Measurements from ENCODE around the gene MED7. TPM values are rescaled to one million over a fixed set of nuclear protein-coding genes. Genes with fewer than 3 reads are reported as not detected.

MED7 gene
- total RNA-seq, 1 donor from 2014 or later = 9.6 TPM

GRCh38 chr5:157113002-157113401 lies 29.7 kb downstream of the MED7 start:
- H2AFZ ChIP-seq (ENCODE audit: low read depth, low read length) = no peak overlapping the region
- no peak for TF ChIP-seq EZH2 (IDR thresholded peaks at IDR 0.05; ENCODE audit: insufficient read depth, low read length)
- no peak for TF ChIP-seq CTCF (IDR thresholded peaks at IDR 0.05; ENCODE audit: insufficient read depth, low read depth, low read length)
- no peaks in the 10 kb centered on the region for H3K27me3 Mint-ChIP-seq (ENCODE audit: low read depth, unreplicated experiment)
- no peaks in the 10 kb centered on the region for H3K4me1 ChIP-seq (ENCODE audit: insufficient read depth, low read length)
- no peaks in the 10 kb centered on the region for H4K20me1 ChIP-seq (ENCODE audit: insufficient read depth, low read length)
- no peaks in the 10 kb centered on the region for H3K9me3 ChIP-seq (ENCODE audit: insufficient read depth, low read depth, low read length)
- H3K27ac ChIP-seq (ENCODE audit: low read depth, low read length) = no peak overlapping the region
- H3K9ac ChIP-seq (ENCODE audit: low read length) = no peak overlapping the region
- no peaks in the 10 kb centered on the region for H3K36me3 ChIP-seq (ENCODE audit: insufficient read depth, low read length)
- H3K4me3 ChIP-seq (ENCODE audit: insufficient read depth, low read depth, low read length) = no peak overlapping the region
- no peak for FAIRE-seq
- H3K27ac Mint-ChIP-seq (ENCODE audit: unreplicated experiment) = no peak overlapping the region
- no peaks in the 10 kb centered on the region for H3K36me3 Mint-ChIP-seq (ENCODE audit: low read depth, unreplicated experiment)
- no peak for DNase-seq (ENCODE audit: low read depth)
- H3K4me3 Mint-ChIP-seq (ENCODE audit: unreplicated experiment) = no peak overlapping the region
- no peaks in the 10 kb centered on the region for H3K79me2 ChIP-seq (ENCODE audit: insufficient read depth, low read length)
- no peaks in the 10 kb centered on the region for H3K27me3 ChIP-seq (ENCODE audit: insufficient read depth, low read length)
- H3K4me1 Mint-ChIP-seq (ENCODE audit: low read depth, unreplicated experiment) = peaks cover 25% of the 10 kb centered on the region
- H3K9me3 Mint-ChIP-seq (ENCODE audit: unreplicated experiment) = no peaks in the 10 kb centered on the region
- no peak overlapping the region for H3K4me2 ChIP-seq (ENCODE audit: low read length)

- TF ChIP-seq EZH2 (IDR thresholded peaks at IDR 0.05; ENCODE audit: insufficient read depth, low read length) (no peak), CTCF (IDR thresholded peaks at IDR 0.05; ENCODE audit: insufficient read depth, low read depth, low read length) (no peak)
- H3K9me3 Mint-ChIP-seq (ENCODE audit: unreplicated experiment) = no peaks in the 10 kb centered on the region
Measured at GRCh38 chr5:157109744-157110143, 32.9 kb downstream of the MED7 start.

GRCh38 chr5:157108976-157109375 lies 33.7 kb downstream of the MED7 start, which contains the start of gene HAVCR2:
Gene HAVCR2 (minus strand): TSS chr5:157109044. CDS start chr5:157108983, 61 bp downstream.
- H3K27ac ChIP-seq (ENCODE audit: low read depth, low read length) = no peak within 1 kb of the TSS
- no peak within 1 kb of the TSS for H2AFZ ChIP-seq (ENCODE audit: low read depth, low read length)
- no peak for FAIRE-seq
- no peak within 1 kb of the TSS for H3K9ac ChIP-seq (ENCODE audit: low read length)
- no peak for DNase-seq (ENCODE audit: low read depth)
- TF ChIP-seq EZH2 (IDR thresholded peaks at IDR 0.05; ENCODE audit: insufficient read depth, low read length) (no peak), CTCF (IDR thresholded peaks at IDR 0.05; ENCODE audit: insufficient read depth, low read depth, low read length) (no peak)
- Mint-ChIP-seq H3K4me1 (ENCODE audit: low read depth, unreplicated experiment) (peaks cover 31% of the 10 kb centered on the region), H3K4me3 (ENCODE audit: unreplicated experiment) (peak within 1 kb of the TSS; percentile 55), H3K27ac (ENCODE audit: unreplicated experiment) (peak within 1 kb of the TSS; percentile 62), H3K27me3 (ENCODE audit: low read depth, unreplicated experiment) (no peaks in the 10 kb centered on the region), H3K36me3 (ENCODE audit: low read depth, unreplicated experiment) (no peaks in the 10 kb centered on the region), H3K9me3 (ENCODE audit: unreplicated experiment) (no peaks in the 10 kb centered on the region)
- H4K20me1 ChIP-seq (ENCODE audit: insufficient read depth, low read length) = no peaks in the 10 kb centered on the region
- no peaks in the 10 kb centered on the region for H3K79me2 ChIP-seq (ENCODE audit: insufficient read depth, low read length)
- H3K36me3 ChIP-seq (ENCODE audit: insufficient read depth, low read length) = no peaks in the 10 kb centered on the region
- H3K4me3 ChIP-seq (ENCODE audit: insufficient read depth, low read depth, low read length) = no peak within 1 kb of the TSS
- no peaks in the 10 kb centered on the region for H3K27me3 ChIP-seq (ENCODE audit: insufficient read depth, low read length)
- no peak within 1 kb of the TSS for H3K4me2 ChIP-seq (ENCODE audit: low read length)
- no peaks in the 10 kb centered on the region for H3K9me3 ChIP-seq (ENCODE audit: insufficient read depth, low read depth, low read length)
- no peaks in the 10 kb centered on the region for H3K4me1 ChIP-seq (ENCODE audit: insufficient read depth, low read length)

More at GRCh38 chr5:157109744-157110143, 32.9 kb downstream of the MED7 start:
- H3K27ac ChIP-seq (ENCODE audit: low read depth, low read length) = no peak overlapping the region
- no peaks in the 10 kb centered on the region for H3K27me3 ChIP-seq (ENCODE audit: insufficient read depth, low read length)
- Mint-ChIP-seq H3K27me3 (ENCODE audit: low read depth, unreplicated experiment) (no peaks in the 10 kb centered on the region), H3K36me3 (ENCODE audit: low read depth, unreplicated experiment) (no peaks in the 10 kb centered on the region), H3K4me3 (ENCODE audit: unreplicated experiment) (no peak overlapping the region), H3K4me1 (ENCODE audit: low read depth, unreplicated experiment) (peaks cover 32% of the 10 kb centered on the region), H3K27ac (ENCODE audit: unreplicated experiment) (no peak overlapping the region)
- H3K4me3 ChIP-seq (ENCODE audit: insufficient read depth, low read depth, low read length) = no peak overlapping the region
- H3K9ac ChIP-seq (ENCODE audit: low read length) = no peak overlapping the region
- no peaks in the 10 kb centered on the region for H4K20me1 ChIP-seq (ENCODE audit: insufficient read depth, low read length)
- H2AFZ ChIP-seq (ENCODE audit: low read depth, low read length) = no peak overlapping the region
- FAIRE-seq (no peak), DNase-seq (ENCODE audit: low read depth) (no peak)
- no peaks in the 10 kb centered on the region for H3K36me3 ChIP-seq (ENCODE audit: insufficient read depth, low read length)
- H3K4me2 ChIP-seq (ENCODE audit: low read length) = no peak overlapping the region
- H3K79me2 ChIP-seq (ENCODE audit: insufficient read depth, low read length) = no peaks in the 10 kb centered on the region
- no peaks in the 10 kb centered on the region for H3K9me3 ChIP-seq (ENCODE audit: insufficient read depth, low read depth, low read length)
- no peaks in the 10 kb centered on the region for H3K4me1 ChIP-seq (ENCODE audit: insufficient read depth, low read length)
